Left colon (tissue), 2 donors: Measurements from ENCODE around the gene SEBOX. TPM values are rescaled to one million over a fixed set of nuclear protein-coding genes. Genes with fewer than 3 reads are reported as not detected.

Experiments
- ATAC-seq: fragments of 200-7000 bp; cut with Tn5 transposase; one replicate; pipeline ENCODE4 v1.9.1; 2020; ENCODE audit warnings: mild to moderate bottlenecking, moderate library complexity
- DNase-seq, 2 donors: peaks; one replicate each; pipeline ENCODE4 v3.0.0-alpha.2; 2020
- intact Hi-C, 2 donors: fragments of 100-400 bp; cut with DNase I in 1 of 2; cut with micrococcal nuclease in 1 of 2; formaldehyde crosslinking; loops; one replicate each; pipeline versions ENCODE4 v1.11.2 to v1.14.0; 2022; cut with DNase I, micrococcal nuclease
- total RNA-seq, 2 donors: library from RNA; stranded (reverse); fragmentation: NEBNext Ultra II Directional; extraction: Animal tissue kit (Norgen Biotek cat#: 25700); gene quantifications; one replicate each; pipeline ENCODE4 v1.2.1, GENCODE V29; 2021
- donor health status: DM: no; HTN: no; CAD: no.
- donor health status: DM: yes; HTN: yes; CAD: no.

SEBOX gene
- total RNA-seq, 2 donors from 2014 or later: not detected

DNA sequence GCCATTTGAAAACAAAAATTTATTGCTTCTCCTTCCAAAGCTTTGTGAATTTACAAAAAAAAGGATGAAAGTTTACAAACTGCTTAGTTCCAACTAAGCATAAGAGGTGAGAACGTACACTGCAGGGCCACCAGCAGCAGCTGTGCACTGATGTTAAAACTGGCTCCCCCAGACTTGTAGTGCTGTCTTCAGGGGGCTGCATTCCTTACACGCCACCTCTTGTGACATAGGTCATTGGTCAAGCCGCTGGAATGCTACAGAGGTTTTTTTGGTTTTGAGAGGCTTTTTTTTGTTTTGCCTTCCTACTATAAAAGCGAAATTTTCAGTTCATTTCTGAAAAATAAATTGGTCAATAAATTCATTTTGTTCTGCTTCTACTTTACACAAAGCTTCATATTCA, 36.7 kb downstream of the SEBOX start:
- no peak for ATAC-seq
- no peak for DNase-seq
- intact Hi-C loops: no loop called here

DNA sequence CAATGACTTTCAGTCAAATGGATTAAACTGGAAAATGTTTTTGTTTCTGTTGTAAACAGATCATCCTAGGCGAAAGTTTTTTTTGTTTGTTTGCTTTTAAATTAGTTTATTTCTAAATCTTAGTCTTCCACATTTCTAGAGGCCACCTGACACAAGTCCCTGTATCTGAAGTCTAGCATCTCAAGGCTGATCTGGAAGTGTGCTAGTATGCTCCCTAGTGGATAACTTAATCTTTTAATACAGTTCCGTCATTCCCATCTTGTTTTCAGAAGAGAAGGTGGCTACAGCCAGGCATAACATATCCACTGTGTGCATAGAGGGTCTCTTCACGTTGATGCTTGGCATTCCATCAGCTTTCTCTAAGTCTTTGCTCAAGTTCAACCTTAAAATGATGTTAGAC, 37.3 kb downstream of the SEBOX start:
- ATAC-seq (no peak), DNase-seq (no peak)
- intact Hi-C loops: no loop called here

DNA sequence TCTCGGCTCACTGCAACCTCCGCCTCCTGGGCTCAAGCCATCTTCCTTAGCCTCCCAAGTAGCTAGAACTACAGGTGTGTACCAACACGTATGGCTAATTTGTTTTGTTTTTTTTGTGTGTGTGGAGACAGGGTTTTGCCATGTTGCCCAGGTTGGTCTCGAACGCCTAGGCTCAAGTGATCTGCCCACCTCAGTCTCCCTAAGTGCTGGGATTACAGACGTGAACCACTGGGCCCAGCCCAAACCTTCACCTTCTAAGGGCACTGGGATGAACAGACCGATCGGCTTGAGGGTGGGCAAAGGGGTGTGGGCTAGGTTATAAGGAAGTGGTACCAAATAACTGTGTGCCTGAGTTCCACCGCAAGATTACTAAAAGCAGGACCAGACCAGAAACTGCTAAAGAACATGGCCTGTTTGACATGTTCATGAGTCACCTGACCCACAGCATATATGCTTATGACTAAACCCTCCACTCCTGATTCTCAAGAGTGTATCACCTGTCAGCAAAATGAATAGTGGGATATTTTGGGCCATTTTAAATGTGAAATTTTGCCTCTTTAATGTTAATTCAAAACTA, 37.9 kb downstream of the SEBOX start:
- ATAC-seq: no peak
- DNase-seq: no peak
- intact Hi-C loops: no loop called here

DNA sequence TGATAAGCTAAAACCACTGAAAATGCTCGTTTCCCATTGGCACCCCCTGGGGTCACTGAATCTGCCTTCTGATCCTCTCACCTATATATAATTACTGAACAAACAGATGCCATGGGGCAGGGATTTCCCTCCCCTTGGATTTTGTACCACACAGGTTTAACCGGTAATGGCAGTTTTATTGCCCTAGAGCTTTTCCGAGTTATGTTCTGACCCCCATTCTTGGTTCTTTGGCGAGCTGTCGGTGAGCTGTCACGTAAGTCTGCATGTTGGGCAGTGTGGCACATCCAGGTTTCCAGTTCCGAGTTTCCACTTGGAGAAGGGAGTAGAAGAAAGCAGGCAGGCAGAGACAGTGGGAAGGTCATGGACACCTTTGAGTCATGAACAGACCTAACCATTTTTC, 38.9 kb downstream of the SEBOX start:
- ATAC-seq: peak; percentile 87
- no peak for DNase-seq
- intact Hi-C loops: no loop called here

DNA sequence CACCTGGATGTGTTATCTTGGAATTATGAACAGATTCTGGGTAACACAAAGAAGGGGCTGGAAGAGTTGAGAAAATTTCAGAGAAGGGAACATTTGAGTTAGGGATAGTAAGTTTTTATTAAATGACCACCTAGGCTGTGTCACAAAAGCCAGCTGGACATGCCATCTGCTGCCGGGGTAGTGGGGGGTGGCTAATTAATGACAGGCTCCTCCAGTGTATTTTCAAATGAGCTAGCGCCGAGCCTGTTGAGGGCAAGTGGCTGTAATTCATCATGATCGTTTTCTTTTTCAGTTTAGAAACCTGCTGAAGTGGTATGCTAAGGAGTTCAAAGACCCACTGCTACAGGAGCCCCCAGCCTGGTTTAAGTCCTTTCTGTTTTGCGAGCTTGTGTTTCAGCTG, 39.8 kb downstream of the SEBOX start:
- ATAC-seq: no peak
- DNase-seq: no peak
- intact Hi-C loops: no loop called here

DNA sequence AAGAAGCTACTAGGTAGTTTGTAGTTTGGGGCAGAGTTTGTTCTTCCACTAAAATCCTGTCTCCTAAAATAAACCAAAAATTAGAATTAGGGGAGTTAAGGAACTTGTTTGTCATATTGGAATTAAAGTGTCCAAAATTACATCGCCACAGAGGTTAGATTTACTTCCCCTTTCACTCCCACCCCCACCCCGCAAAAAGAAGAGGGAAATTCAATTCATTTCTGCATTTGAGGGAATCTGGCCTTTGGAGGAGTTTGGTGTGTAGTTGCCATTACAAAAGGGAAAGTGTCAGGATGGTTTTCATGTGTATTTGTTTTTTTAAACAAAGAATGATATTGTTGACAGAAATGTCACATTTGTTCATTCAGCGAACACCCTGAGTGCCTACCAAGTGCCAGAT, 40.2 kb downstream of the SEBOX start:
- intact Hi-C loops: no loop called here
- no peak for ATAC-seq
- DNase-seq: no peak

DNA sequence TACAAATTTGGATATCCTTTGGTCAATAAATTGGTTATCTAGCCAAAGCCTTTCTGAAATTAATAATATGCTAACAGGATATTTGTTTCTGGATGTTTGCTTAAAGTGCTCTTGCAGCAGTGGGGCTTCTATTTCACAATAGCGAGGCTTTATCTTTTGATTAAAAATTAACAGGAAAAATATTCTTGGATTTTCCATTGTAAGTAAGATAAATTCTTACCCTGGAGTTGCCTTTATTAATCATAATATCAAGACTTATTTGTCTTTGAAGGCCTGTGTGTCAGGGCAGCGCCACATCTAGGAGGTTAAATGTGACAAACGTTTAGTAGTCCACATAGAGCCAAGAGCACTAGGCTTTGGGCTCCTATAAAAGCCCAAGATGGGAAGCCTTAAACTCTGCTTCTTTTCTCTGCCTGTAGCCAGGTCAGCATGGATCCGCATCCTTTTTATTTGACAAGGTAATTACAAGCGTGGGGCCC, 40.7 kb downstream of the SEBOX start:
- DNase-seq (no peak), ATAC-seq (no peak)
- intact Hi-C loops: no loop called here

DNA sequence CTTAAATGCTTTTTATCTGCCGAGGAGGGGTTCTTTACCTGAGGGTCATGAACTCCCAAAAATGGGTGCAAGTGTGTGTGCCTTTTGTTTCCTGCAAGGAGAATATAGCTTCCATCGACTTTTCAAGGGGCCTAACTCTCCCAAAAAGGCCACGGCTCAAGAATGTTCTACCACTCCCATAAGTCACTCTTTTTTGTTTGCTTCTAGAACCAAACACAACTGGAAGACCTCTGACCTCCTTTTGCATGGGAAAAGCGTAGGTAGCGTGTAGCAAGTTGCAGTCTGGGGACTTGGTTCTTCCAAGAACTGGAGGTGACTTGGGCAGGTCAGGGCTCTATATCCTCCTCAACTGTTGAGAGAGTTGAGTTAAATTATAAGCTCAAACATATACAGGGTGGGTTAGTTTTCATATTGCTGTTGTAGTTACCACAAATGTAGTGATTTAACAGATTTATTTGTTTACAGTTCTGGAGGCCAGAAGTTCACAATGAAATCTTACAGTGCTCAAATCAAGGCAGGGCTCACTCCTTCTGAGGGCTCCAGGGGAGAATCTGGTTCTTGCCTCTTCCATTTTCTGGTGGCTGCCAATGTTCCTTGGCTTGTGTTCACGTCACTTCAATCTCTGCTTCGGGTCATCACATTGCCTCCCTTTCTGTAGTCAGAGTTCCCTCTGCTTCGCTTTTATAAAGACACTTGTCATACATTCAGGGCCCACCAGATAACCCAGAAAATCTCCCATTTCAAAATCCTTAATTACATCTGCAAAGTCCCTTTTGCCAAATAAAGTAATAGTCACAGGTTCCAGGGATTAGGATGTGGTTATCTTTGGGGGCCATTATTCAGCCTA, 44.6 kb downstream of the SEBOX start:
- ATAC-seq (no peak), DNase-seq (no peak)
- intact Hi-C loops: no loop called here

DNA sequence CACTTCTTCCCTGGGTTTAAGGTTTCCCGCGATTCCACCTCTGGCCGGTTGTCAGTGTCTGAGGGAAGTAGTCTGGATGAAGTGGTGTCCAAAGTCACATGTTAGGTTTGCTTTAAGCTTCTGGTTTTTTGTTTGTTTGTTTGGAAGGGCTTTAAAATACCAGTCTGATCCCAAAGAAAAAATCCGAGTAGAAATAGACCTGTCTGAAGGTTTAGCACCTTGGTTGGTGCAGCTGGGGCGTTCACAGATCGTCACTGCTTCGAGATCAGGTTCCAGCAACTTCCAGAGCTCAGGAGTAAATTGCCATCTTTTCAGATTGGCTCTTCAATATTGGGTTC, 45.4 kb downstream of the SEBOX start:
- ATAC-seq: peak; percentile 11
- DNase-seq: no peak
- intact Hi-C loops: no loop called here

DNA sequence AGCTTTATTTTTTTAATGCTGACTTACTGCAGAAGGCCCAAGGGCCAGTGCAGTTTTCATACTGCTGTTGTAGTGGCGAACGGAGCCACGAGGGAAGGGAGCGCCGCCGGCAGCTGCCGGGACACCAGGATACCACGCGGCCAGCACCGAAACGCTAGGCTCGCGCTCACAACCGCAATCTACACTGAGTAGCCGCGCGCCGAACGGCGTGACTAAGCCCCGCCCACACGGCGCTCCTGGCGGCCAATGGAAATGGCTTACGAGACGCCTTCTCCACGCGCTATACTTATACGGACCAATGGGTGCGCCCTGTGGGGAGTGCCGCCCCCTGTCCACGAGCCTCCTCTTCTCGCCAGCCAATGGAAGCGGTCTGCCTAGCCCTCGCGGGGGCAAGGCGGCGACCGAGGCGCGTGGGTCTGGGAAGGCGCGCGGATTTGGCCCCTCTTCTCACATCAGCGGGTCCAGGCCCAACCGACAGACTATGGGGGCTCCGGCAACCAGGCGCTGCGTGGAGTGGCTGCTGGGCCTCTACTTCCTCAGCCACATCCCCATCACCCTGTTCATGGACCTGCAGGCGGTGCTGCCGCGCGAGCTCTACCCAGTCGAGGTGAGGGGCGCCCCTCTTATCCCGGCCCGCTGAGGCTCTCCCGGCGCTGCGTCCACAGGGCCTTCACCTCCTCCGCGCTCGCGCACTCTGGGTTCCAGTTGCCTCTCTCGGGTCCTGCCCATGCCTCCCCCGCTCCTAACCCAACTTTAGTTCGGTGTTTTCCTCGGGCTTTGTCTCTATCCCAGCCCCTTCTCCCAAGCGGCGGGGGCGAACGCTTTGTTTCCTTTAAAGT, 46.0 kb downstream of the SEBOX start, which contains the start of gene TMEM97:
Gene TMEM97, plus strand, starts transcription at position 442 of the 839 bp plus-strand sequence. Its CDS starts 40 bp downstream, at position 482.
- peak; percentile 97 to 98 for DNase-seq
- ATAC-seq: peak; percentile 97
- intact Hi-C loops: no loop called here

DNA sequence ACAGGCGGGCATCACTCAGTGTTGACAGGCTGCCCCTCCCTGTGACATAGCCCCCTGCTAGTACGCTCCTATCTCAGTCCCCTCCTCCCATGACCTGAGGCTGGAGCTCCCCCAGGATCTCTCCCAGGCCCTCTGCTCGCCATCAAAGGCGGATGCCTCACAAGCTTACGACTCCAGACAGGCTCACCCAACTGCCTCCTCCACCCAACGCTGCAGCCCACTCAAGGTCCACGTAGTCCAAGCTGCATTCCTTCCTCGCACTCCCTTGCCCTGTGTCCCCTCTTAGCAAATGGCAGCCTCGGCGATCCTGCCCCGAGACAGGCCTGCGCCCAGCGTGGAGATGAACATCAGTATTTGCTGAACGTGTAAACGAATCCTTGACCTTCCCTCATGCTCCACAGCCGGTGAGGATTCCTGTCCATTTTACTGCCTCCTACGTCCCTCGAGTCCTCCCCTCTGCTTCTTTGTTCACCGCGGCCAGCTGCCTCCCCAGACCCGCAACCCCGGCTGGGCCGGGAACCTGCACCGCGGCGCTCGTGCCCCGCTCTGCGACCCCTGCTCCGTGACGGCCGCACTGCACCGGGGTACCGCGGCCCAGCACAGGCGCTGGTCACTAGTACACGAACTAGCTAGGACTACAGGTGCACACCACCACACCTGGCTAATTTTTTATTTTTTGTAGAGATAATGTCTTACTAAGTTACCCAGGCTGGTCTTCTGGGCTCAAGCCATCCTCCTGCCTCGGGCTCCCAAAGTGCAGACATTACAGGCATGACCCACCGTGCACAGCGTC, 46.8 kb downstream of the SEBOX start:
- intact Hi-C loops: no loop called here
- ATAC-seq: no peak
- no peak for DNase-seq

DNA sequence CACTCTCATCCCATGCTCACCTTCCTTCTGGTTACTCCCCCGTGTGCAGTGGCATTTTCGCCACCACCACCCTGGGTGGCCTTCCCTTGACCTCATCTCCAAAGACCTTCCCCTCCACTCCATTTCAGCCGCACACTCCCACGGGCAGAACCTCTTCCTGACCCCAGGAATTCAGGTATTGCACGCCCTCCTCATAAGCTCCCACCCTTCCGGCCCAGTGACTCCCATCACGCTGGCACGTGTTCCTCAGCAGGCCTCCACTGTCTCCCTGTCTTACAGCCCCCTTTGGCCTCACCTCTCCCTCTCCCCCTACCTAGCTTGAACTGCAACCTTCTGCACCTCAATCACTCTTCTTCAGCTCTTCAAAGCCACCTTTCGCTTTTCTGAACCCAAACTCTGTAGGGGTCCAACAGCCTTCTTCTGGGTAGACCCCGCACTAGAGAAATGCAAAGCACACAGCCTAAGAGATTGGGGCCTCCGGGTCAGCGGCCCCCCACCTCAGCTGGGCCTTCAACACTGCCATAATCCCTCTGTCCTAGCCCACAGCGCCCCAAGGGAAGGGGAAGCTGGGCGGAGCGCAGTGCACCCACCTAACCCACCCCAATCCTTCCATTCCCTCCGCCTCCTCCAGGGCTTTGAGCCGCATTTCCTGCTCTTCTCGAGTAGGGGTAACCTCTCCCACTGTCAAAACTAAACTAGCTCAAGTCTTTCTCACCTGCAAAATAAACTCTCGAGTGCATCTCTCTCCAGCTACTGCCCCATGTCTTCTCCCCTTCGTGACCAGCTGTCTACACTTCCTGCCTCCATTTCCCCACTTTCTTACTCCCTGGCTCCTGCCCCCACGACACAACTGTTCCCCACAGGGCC, 47.7 kb downstream of the SEBOX start:
- DNase-seq: no peak
- no peak for ATAC-seq
- intact Hi-C loops: no loop called here

DNA sequence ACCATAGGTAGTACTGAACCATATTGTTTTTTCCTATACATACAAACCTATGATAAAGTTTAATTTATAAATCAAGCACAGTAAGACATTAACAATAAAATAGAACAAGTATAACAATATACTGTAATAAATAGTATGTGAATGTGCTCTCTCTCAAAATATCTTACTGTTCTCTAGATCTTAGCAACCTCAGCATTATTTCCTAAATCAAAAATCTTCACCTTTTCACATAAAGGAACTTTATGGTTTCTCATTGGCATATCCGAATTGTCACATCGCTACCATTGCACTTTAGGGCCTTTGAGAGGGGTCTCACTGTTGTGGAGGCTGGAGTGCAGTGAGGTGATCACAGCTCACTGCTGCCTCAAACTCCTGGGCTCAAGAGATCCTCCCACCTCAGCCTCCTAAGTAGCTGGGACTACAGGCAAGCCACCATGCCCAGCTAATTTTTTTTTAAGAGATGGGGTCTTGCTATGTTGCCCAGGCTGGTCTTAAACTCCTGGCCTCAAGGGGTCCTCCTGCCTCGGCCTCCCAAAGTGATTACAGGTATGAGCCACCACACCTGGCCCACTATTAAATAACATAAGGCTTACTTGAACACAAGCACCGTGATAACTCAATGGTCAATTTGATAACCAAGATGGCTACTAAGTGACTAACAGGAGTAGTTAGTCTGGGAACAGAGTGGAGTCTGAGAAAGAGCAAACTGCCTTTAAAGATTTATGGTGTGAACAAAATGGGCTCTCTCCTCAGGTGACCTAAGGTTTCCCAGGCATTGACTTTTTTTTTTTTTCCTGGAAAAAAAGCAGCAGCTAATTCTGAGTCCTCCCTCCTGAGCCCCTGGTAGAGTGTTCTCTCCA, 48.9 kb downstream of the SEBOX start:
- intact Hi-C loops: no loop called here
- ATAC-seq (no peak), DNase-seq (no peak)

DNA sequence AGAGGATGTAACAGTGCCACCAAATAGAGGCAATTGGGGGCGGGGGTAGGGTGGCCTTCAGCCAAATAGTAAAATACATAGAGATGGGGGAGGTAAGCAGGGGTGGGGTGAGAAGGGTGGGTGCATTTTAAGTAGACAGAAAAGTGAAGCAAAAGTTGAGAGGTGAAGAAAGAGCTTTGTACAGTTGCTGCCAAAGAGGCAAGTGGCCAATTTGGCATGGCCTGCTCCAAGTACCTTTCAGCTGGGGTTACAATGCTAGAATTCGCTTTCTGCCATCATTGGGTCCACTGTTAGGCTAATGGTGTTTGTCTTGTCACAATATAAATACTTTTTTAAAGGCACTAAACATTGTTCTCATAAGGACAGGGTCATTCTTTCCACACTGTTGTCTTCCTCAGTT, 51.2 kb downstream of the SEBOX start:
- ATAC-seq: no peak
- intact Hi-C loops: no loop called here
- DNase-seq: no peak
